Activated naive CD4-positive, alpha-beta T cell treated with Interleukin-2 at 50 U/mL for 16 hours (primary cell): Measurements from ENCODE around the gene ARHGEF7.

Experiments
- DNase-seq: peaks from one replicate; pipeline ENCODE4 v3.0.0-alpha.2; 2020

ARHGEF7 gene

DNA sequence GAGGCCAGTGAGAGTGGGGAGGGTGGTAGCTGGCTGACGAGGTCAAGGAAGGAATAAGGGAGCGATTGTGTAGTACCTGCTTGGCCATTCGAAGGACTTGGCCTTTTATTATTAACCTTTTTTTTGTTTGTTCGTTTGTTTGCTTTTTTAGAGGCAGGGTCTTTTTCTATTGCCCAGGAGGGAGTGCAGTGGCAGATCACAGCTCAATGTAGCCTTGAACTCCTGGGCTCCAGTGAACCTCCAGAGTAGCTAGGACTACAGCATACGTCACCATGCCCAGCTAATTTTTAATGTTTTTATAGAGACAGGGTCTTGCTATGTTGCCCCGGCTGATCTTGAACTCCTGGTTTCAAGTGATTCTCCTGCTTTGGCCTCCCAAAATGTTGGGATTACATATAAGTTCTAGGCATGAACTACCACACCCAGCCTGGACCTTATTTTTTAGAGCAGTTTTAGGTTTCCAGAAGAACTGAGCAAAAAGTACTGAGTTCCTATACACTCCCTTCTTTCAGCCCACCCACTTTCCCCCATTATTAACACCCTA, 25.5 kb downstream of the ARHGEF7 start:
- no peak for DNase-seq

- no peak for DNase-seq
These were observed 27.4 kb downstream of the ARHGEF7 start for GRCh38 chr13:111142472-111142871.

- DNase-seq = no peak
These were observed 28.9 kb downstream of the ARHGEF7 start for GRCh38 chr13:111143865-111144540.

DNA sequence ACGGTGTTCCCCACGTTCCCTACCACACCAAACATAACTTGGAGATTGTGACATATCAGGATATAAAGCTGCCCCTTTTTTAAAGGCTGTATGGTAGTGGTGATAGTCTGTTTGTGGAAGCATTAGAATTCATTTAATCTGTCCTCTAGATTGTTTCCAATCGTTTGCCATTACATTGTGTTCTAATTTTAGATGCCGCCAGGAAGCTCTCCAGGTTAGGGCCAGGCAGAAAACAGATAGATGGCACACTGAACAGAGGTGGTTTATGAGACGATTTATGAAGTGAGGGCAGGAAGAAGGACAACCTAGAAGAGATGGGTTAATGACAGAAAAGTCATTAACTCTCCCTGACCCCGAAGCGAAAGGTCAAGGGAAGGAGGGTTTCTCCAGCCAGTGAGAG, 30.0 kb downstream of the ARHGEF7 start:
- DNase-seq = no peak

DNA sequence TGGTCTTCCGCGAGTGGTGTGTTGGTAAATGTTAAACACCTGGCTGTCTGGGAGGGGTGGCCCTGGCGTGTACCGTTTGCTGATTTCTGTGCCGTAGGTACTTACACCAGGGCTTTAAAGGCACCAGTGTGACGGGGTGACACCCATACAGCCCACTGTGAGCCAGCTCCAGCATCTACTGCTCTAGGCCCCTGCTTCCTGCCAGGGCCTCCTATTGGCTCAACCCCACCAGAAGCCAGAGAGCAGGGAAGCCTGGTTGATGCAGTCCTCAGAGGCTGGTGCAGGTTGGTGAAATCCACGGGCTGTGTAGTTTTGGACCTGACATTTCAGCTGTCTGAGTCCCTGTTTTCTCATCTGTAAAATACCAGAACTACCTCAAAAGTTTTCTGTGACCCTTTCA, 30.4 kb downstream of the ARHGEF7 start:
- DNase-seq = no peak

DNA sequence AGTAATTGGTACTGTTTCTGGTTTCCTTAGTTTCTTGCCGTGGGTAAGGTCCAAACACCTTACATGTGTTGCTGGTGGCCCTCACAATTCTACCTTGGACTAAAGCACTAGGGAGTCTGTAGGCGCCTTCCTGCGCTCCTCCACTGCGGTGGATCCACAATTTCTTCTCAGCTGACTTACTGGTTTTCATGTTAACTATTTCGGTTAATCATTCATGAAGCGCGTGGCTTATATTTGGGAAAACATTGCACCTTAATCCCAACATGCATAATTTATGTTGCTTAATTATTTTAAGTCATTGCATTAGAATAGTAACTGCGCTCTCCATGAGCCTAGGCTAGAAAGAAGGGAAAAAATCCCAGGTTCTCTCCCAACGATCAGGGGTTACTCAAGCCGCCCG, 37.7 kb downstream of the ARHGEF7 start:
- no peak for DNase-seq

DNA sequence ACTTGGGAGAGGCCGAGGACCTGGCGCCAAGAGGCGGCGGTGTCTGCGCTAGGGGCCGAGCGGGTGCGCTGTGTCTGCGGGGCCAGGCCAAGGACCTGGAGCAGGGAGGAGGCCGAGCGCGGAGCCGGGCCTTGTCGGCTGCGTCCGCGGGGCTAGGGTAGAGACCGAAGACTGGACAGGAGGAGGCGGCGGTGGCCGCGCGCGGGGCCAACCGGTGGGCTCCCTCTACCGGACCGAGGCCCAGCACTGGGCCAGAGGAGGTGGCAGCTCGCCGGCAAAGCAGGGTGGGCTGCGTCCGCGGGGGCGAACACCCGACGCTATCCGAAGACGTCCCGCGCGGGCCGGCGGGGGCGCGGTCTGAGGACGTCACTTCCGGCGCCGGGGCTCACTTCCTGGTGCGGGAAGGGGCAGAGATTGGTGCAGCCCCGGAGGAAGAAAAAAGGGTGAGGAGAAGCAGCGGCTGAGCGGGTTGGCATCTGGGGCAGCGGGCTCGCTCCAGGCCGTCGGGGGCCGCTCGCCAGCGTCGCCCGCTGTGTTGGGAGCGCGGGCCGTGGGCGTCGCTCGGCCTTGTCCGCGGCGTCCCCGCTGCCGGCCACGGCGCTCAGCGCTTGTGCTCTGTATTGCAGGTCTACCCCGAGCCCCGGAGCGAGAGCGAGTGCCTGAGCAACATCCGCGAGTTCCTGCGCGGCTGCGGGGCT, 38.3 kb downstream of the ARHGEF7 start:
- DNase-seq = peak; percentile 96

DNA sequence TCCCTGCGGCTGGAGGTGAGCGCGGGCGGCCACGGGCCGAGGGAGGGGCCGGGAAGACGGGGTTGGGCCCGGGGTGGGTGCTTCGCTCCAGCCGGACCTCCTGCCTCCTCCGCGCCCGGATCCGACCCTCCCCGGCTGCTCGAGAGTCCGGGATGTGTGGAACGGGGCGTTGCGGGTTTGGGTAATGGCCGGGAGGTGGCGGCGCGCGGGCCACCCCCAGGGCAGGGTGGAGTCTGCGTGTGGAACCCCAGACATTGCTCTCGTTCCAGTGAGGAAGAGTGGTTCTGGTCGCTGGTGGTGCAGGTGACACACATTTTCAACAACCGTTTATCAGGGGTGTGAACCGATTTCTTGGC, 38.8 kb downstream of the ARHGEF7 start:
- DNase-seq = no peak

- DNase-seq = no peak
These were observed 41.3 kb downstream of the ARHGEF7 start for GRCh38 chr13:111156421-111156820.

DNA sequence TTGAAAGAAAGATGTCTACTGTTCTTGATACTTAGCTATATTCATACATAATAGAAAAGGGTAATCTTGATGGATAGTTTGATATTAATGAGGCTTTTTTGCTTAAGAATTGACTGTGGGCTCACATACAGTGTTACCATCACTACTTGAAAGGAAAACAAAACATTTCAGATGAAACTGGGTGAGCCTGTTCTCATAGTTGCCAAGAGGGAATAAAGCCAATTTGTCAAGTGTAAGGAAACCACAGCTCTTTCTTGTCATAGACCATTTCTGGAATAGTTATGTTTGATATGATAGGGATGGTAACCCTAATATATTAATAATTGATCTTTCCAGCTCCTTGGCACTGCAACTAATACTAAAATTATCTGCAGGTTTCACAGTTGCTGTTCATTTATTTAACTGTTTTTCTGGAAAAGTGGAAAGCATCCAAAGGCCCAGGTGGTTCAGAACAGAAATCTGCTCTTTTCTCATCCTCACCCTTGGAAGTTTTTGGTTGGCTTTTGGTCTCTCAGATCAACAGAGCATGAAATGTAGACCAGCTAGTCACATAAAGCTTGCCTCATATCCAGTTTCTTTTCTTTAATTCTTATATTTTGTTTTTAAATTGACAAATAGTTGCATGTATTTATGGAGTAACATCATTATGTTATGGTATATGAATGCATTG, 43.2 kb downstream of the ARHGEF7 start:
- DNase-seq = no peak

DNA sequence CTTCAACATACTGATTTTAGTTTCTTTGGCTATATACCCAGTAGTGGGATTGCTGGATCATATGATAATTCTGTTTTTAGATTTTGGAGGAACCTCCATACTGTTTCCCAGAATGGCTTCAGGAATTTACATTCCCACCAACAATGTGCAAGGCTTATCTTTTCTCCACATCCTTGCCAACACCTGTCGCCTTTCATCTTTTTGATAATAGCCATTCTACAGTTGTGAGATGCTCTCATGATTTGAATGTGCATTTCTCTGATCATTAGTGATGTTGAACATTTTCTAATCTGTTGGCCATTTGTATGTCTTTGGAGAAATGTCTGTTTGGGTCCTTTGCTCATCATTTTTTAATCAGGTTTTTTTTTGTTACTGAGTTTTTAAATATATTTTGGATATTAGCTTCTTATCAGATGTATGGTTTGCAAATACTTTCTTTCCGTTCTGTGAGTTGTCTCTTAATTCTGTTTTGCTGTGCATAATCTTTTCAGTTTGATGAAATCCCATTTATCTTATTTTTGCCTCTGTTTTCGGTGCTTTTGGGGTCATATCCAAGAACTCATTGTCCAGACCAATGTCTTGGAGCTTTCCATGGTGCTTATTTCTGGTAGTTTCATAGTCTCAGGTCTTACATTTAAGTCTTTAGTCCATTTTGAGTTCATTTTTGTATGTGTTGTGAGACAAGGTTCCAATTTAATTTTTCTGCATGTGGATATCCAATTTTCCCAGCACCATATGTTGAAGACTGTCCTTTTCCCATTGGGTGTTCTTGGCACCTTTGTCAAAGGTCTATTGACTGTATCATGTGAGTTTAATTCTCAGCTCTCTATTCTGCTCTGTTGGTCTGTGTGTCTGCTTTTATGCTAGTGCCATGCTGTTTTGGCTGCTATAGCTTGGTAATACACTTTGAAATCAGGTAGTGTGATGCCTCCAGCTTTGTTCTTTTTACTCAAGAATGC, 44.5 kb downstream of the ARHGEF7 start:
- DNase-seq = no peak

DNA sequence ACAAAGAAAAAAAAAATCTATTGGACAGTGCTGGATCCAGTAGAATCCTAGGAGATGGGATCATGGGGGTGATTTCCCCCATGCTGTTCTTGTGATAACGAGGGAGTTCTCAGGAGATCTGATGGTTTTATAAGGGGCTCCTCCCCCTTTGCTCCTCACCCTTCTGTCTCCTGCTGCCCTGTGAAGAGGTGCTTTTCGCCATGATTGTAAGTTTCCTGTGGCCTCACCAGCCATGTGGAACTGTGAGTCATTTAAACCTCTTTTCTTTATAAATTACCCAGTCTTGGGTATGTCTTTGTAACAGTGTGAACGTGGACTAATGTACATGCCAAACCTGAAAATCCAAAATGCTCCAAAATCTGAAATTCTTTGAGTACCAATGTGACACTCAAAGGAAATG, 45.5 kb downstream of the ARHGEF7 start:
- no peak for DNase-seq

GRCh38 chr13:111161601-111162600, 46.8 kb downstream of the ARHGEF7 start:
- no peak for DNase-seq

GRCh38 chr13:111165241-111166010, 50.3 kb downstream of the ARHGEF7 start:
- no peak for DNase-seq

GRCh38 chr13:111166882-111167675, 52.0 kb downstream of the ARHGEF7 start:
- no peak for DNase-seq

DNA sequence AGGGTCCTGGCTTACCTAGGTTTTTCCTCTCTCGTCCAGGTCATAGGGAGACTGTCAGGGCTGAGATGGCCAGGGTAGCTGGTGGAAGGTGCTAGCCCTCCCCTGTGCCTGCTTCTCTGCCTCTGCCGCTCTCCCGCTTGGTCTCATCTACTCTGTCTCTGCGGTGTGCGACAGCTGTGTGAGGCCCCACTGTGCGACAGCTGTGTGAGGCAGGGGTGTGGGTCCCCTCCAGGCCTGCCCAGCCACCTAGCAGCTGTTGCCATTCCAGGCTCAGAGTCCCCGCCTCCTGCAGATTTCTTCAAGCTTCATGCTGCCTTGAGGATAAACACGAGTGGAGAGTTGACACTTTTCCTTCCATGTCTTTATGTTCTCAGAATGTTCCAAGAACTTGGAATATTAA, 53.0 kb downstream of the ARHGEF7 start:
- DNase-seq = no peak

DNA sequence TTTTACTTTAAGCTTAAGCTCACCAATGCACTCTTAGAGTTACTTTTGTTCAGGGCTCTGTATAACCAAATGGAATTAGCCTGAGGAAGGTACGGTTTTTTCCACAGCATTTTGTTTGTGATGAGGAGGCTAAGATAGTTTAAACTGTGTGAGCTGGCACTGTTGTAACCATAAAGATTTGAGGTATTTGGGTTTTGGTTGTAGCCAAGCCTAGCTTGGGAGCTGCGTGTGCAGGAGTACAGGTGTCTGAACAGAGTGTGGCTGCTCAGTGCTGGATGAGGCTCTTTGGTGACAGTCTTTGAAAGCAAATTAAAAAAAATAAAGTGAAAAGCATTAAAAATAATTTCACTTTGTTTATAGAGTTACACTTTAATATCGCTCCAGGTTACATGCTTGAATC, 56.0 kb downstream of the ARHGEF7 start:
- DNase-seq = no peak

DNA sequence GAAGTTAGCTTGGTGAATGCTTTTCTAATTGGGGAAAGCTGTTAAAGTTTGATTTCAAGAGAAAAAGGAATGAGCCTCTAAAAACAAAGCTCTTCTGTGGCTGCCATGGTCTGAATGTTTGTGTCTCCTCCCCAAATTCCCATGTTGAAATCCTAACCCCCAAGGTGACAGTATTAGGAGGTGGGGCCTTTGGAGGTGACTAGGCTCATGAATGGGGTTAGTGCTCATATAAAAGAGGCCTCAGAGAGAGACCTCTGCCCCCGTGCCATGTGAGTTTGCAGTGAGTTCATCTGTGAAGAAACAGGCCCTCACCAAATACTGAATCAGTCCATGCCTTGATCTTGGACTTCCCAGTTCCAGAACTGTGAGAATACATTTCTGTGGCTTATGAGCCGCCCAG, 56.5 kb downstream of the ARHGEF7 start:
- no peak for DNase-seq

DNA sequence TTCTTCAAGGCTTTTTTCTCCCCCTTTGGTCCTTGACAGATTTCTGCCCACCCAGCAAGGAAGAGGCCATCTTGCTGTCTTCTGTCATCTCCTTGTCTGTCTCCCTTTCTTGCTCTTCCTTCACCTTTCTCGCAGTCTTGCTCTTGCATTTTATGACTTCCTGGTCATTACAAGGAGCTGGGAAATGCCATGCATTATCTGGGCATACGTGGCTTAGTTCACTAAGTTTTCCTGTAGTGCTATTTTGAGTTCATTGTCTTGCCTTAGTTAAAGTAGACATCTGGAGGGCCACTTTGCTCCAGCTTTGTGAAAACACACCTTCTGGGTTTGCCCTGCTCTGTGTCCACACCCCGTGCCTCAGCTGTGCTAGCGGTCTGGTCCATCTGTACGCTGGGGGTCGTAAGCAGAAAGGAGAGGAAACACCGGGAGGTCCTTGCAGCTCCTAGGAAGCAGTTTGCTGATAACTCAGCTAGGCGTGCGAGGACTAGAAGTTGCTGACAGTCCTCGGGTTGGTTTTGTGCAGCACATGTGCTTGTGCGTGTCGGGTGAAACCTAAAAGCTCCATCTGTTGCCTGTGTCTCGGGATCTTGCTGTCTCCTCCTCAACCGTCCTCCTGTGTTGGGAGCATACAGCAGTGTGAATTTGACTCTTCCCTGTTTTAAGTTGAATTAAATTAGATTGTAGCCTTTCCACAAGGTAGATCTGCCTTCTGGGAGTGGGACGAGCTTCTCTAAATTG, 59.4 kb downstream of the ARHGEF7 start:
- DNase-seq = no peak
